Natural killer cell (primary cell): ENCODE data around the gene CRYGD. TPM values are rescaled to one million over a fixed set of nuclear protein-coding genes. Genes with fewer than 3 reads are reported as not detected.
"Not testable (repeated sequence)": the region's sequence is repeated elsewhere in the genome, so short reads cannot be mapped to it uniquely, and the experiment has no call there.

Experiments used
- ATAC-seq, 3 donors: fragments of 150-1000 bp in 2 of 3; fragments of 200-7000 bp in 1 of 3; cut with Tn5 transposase; 1 replicate in 1 of 3; 2 replicates in 2 of 3; pipeline ENCODE4 v1.10.0; 2021; ENCODE audit warnings: mild to moderate bottlenecking in 2 of 3, moderate library complexity in 2 of 3
- DNase-seq, 2 donors: peaks; one replicate each; pipeline versions ENCODE4 v3.0.0 to v3.0.0-alpha.2; 2013 to 2021; ENCODE audit warnings: mixed read lengths in 1 of 2
- H3K27ac ChIP-seq: one replicate; pipeline ENCODE4 v1.5.1; 2013; ENCODE audit warnings: mild to moderate bottlenecking, low read length
- H3K27me3 ChIP-seq: one replicate; pipeline ENCODE4 v1.6.1; 2013; ENCODE audit warnings: low read length; ENCODE audit not compliant: control insufficient read depth, insufficient read depth
- H3K36me3 ChIP-seq: one replicate; pipeline ENCODE4 v1.6.1; 2013; ENCODE audit warnings: low read length; ENCODE audit not compliant: control insufficient read depth, insufficient read depth
- H3K4me1 ChIP-seq: one replicate; pipeline ENCODE4 v1.6.1; 2013; ENCODE audit warnings: low read length; ENCODE audit not compliant: control insufficient read depth, insufficient read depth
- H3K4me3 ChIP-seq: one replicate; pipeline ENCODE4 v1.5.1; 2013; ENCODE audit warnings: low read length
- H3K9me3 ChIP-seq: one replicate; pipeline ENCODE4 v1.6.1; 2013; ENCODE audit warnings: low read length; ENCODE audit not compliant: control insufficient read depth, insufficient read depth
- H3K27ac Mint-ChIP-seq, 2 donors: one replicate each; pipeline ENCODE4 v1.8.0; 2022; ENCODE audit warnings: mild to moderate bottlenecking in 2 of 2, mixed read lengths in 2 of 2, moderate library complexity in 1 of 2
- H3K27me3 Mint-ChIP-seq, 2 donors: one replicate each; pipeline ENCODE4 v1.8.0; 2022; ENCODE audit warnings: low read depth in 2 of 2, mixed read lengths in 2 of 2
- H3K36me3 Mint-ChIP-seq: one replicate; pipeline ENCODE4 v1.8.0; 2022; ENCODE audit warnings: mixed read lengths
- H3K4me1 Mint-ChIP-seq, 2 donors: one replicate each; pipeline ENCODE4 v1.8.0; 2022; ENCODE audit warnings: mixed read lengths in 2 of 2
- H3K4me3 Mint-ChIP-seq: one replicate; pipeline ENCODE4 v1.8.0; 2022; ENCODE audit warnings: mild to moderate bottlenecking, moderate library complexity, mixed read lengths
- H3K9me3 Mint-ChIP-seq, 2 donors: one replicate each; pipeline ENCODE4 v1.8.0; 2022; ENCODE audit warnings: mixed read lengths in 2 of 2
- WGBS: methylation state at CpG from one replicate; pipeline ENCODE4 v1.1.7; 2013; ENCODE audit warnings: missing lambda C conversion rate; ENCODE audit not compliant: insufficient coverage; 5-methylcytosine and 5-hydroxymethylcytosine counted together
- intact Hi-C: fragments of 100-400 bp; cut with micrococcal nuclease; formaldehyde crosslinking; loops from one replicate; pipeline ENCODE4 v1.14.2; 2022
- total RNA-seq, 4 donors: library from RNA; stranded (reverse); fragments of 120-200 nt in 1 of 4; gene quantifications; one replicate each; pipeline versions ENCODE4 v1.2.3 to v1.2.4, GENCODE V29; 2013 to 2022
- TF ChIP-seq, protein P1 (sequence below): fragments of 200-600 bp; IDR thresholded peaks from one replicate; pipeline ENCODE4 v1.8.0; 2022; ENCODE audit warnings: antibody characterized with exemption

Gene CRYGD
- total RNA-seq, 3 donors from 2014 or later (not counting 1 experiment from before 2014, with no cell fraction given) = not detected

DNA sequence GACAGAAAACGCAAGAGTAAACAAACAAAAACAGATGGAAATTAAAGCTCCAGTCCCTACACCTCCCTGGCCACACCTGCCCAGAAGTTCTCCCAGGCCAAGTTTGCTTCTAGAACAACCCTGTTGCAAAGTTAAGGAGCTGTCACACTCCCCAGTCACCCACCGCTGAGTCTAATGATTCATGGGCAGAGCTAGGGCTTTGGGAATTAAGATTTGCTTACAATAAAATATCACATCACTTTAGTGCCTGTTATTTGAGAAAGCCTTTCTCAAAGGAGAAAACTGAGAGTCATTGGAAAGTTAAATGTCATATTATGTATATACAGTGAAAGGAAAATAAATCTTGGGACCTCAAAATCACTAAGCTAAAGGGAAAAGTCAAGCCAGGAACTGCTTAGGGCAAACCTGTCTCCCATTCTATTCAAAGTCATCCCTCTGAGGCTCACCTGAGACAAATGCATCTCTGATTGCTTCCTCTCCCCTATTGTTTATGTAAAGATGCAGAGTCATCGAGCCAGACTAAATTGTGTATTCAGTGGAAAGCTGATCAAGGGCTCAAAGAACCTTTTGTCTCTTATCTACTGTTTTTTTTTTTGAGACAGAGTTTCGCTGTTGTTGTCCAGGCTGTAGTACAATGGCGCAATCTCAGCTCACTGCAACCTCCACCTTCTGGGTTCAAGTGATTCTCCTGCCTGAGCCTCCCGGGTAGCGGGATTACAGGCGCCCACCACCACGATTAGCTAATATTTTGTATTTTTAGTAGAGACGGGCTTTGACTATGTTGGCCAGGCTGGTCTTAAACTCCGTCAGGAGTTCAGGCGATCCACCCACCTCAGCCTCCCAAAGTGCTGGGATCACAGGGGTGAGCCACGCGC, 18.8 kb upstream of the CRYGD start:
- WGBS = 82% methylated on average over 13 of the region's 14 CpGs
- TF ChIP-seq, protein P1, sequence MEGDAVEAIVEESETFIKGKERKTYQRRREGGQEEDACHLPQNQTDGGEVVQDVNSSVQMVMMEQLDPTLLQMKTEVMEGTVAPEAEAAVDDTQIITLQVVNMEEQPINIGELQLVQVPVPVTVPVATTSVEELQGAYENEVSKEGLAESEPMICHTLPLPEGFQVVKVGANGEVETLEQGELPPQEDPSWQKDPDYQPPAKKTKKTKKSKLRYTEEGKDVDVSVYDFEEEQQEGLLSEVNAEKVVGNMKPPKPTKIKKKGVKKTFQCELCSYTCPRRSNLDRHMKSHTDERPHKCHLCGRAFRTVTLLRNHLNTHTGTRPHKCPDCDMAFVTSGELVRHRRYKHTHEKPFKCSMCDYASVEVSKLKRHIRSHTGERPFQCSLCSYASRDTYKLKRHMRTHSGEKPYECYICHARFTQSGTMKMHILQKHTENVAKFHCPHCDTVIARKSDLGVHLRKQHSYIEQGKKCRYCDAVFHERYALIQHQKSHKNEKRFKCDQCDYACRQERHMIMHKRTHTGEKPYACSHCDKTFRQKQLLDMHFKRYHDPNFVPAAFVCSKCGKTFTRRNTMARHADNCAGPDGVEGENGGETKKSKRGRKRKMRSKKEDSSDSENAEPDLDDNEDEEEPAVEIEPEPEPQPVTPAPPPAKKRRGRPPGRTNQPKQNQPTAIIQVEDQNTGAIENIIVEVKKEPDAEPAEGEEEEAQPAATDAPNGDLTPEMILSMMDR = no peak
- ATAC-seq = no peak
- Mint-ChIP-seq H3K4me3 (no peak overlapping the region), H3K36me3 (no peaks in the 10 kb centered on the region), H3K27ac (no peak overlapping the region), H3K27me3 (no peaks in the 10 kb centered on the region), H3K4me1 (no peaks in the 10 kb centered on the region), H3K9me3 (no peaks in the 10 kb centered on the region)
- Histone ChIP-seq H3K4me1 (no peaks in the 10 kb centered on the region), H3K4me3 (no peak overlapping the region), H3K27ac (no peak overlapping the region), H3K36me3 (no peaks in the 10 kb centered on the region), H3K9me3 (no peaks in the 10 kb centered on the region), H3K27me3 (no peaks in the 10 kb centered on the region)
- DNase-seq = no peak
- intact Hi-C loops = no loop called here

DNA sequence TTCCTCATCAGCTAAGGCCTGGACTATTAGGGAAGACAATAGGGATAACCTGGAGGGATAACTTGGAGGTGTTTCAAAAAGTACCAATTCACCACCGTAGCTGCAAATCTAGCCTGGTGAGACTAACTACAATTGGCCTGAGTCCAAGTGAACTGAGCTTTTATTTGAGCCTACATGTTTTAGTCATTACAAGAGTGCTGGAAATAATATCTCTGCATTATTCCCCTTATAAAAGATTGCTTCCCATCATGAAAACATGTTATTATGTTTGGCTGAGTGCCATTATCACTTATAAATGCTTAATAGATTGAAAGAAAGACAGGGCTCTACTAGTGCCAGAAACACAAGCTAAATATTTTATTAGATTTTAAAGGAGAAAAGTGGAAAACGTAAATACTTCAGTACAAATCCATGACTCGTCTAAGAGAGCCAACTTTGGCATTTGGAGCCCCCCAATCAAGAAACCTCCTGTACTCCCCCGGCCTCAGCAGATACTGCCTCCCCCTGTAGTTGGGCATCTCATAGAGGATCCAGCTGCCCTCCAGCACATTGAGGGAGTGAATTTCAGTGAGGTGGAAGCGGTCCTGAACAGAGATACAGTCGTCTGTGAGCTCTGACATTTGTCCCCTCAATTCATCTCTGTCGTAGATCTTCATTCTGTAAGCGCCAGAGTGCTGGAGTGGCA, 18.1 kb upstream of the CRYGD start:
- Histone ChIP-seq H3K4me3 (no peak overlapping the region), H3K27ac (no peak overlapping the region), H3K9me3 (no peaks in the 10 kb centered on the region), H3K36me3 (no peaks in the 10 kb centered on the region), H3K4me1 (no peaks in the 10 kb centered on the region), H3K27me3 (no peaks in the 10 kb centered on the region)
- TF ChIP-seq, protein P1 = no peak
- intact Hi-C loops = no loop called here
- DNase-seq = no peak
- no peak overlapping the region for H3K27ac Mint-ChIP-seq
- 86% methylated on average over 8 of the region's 8 CpGs for whole genome bisulfite sequencing
- no peak for ATAC-seq
- H3K36me3 Mint-ChIP-seq = no peaks in the 10 kb centered on the region
- H3K4me1 Mint-ChIP-seq = no peaks in the 10 kb centered on the region
- H3K27me3 Mint-ChIP-seq = no peaks in the 10 kb centered on the region
- no peak overlapping the region for H3K4me3 Mint-ChIP-seq
- H3K9me3 Mint-ChIP-seq = no peaks in the 10 kb centered on the region

DNA sequence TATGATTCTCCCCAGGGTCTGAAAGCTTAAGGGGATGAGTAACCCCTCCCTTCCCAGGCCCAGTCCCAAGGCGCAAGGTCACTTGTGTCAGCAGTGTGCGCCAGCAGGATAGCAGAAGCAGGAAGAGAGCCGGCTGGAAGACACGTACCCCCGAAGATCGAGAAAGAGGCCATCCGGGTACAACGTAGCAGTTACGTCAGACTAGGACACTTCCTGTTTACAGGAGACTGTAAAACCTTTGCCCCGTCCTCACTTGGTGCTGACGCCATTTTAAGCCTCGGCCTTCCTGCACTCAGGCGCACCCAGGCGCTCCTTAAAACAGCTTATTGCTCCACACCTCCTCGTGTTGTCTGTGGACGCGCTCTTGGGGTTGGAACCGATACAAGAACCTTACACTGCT, 15.1 kb upstream of the CRYGD start:
- ATAC-seq = no peak
- peaks cover 12% of the 10 kb centered on the region in 2 donors for H3K4me1 Mint-ChIP-seq
- no peak for DNase-seq
- no peaks in the 10 kb centered on the region for H3K36me3 ChIP-seq
- no peak overlapping the region for H3K4me3 ChIP-seq
- no peak overlapping the region for H3K4me3 Mint-ChIP-seq
- H3K36me3 Mint-ChIP-seq = no peaks in the 10 kb centered on the region
- WGBS = 88% methylated on average over 18 of the region's 18 CpGs
- H3K27ac Mint-ChIP-seq = no peak overlapping the region
- no peaks in the 10 kb centered on the region for H3K9me3 Mint-ChIP-seq
- H3K4me1 ChIP-seq = peaks cover 15% of the 10 kb centered on the region
- H3K9me3 ChIP-seq = no peaks in the 10 kb centered on the region
- TF ChIP-seq, protein P1 = no peak
- H3K27me3 Mint-ChIP-seq = no peaks in the 10 kb centered on the region
- intact Hi-C loops = no loop called here
- no peak overlapping the region for H3K27ac ChIP-seq
- no peaks in the 10 kb centered on the region for H3K27me3 ChIP-seq

DNA sequence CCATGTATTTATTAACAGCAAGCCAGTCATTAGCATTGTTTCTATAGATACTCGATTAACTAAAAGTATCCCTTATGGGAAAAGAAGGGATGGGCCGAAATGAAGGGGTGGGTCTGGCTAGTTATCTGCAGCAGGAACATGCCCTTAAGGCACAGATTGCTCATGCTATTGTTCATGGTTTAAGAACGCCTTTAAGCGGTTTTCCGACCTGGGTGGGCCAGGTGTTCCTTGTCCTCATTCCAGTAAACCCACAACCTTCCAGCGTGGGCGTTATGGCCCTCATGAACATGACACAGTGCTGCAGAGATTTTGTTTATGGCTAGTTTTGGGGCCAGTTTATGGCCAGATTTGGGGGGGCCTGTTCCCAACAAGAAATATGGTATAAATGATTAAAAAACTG, 14.0 kb upstream of the CRYGD start:
- ATAC-seq, H3K27me3 Mint-ChIP-seq, H3K36me3 ChIP-seq, DNase-seq, H3K27me3 ChIP-seq, H3K9me3 ChIP-seq, H3K27ac ChIP-seq, H3K4me3 Mint-ChIP-seq, intact Hi-C loops, H3K4me3 ChIP-seq, H3K9me3 Mint-ChIP-seq, H3K36me3 Mint-ChIP-seq, H3K27ac Mint-ChIP-seq: not testable (repeated sequence)
- peaks cover 19% of the 10 kb centered on the region for H3K4me1 ChIP-seq
- WGBS = 97% methylated on average over 7 of the region's 7 CpGs
- peaks cover 12% of the 10 kb centered on the region in 2 donors for H3K4me1 Mint-ChIP-seq
